ENCODE data around the gene CTAG2. TPM values are rescaled to one million over a fixed set of nuclear protein-coding genes. Genes with fewer than 3 reads are reported as not detected.

CTAG2 gene
- total RNA-seq, 1 experiment from 2014 or later, result not detected

Other genes with a start within 250 kb of the CTAG2 start
- 19.4 and 21.8 TPM in 2 replicates for gene DNASE1L1, start 244.3 kb downstream of the CTAG2 start, total RNA-seq (2014; rRNA removed; shearing (Covaris generic))
- gene TAFAZZIN, start 242.0 kb downstream of the CTAG2 start, total RNA-seq (2014; rRNA removed; shearing (Covaris generic)), result 15.1 and 15.3 TPM in 2 replicates
- gene ATP6AP1, start 224.9 kb downstream of the CTAG2 start, total RNA-seq (2014; rRNA removed; shearing (Covaris generic)), result 60.2 and 69.2 TPM in 2 replicates
- 62.2 and 68.0 TPM in 2 replicates for gene GDI1, start 216.4 kb downstream of the CTAG2 start, total RNA-seq (2014; rRNA removed; shearing (Covaris generic))
- 52.2 and 63.0 TPM in 2 replicates for gene FAM50A, start 209.4 kb downstream of the CTAG2 start, total RNA-seq (2014; rRNA removed; shearing (Covaris generic))
- gene PLXNA3, start 195.3 kb downstream of the CTAG2 start, total RNA-seq (2014; rRNA removed; shearing (Covaris generic)), result 1.6 and 1.9 TPM in 2 replicates
- gene LAGE3, start 174.3 kb downstream of the CTAG2 start, total RNA-seq (2014; rRNA removed; shearing (Covaris generic)), result 57.8 and 96.3 TPM in 2 replicates
- 55.5 and 94.8 TPM in 2 replicates for gene UBL4A, start 167.0 kb downstream of the CTAG2 start, total RNA-seq (2014; rRNA removed; shearing (Covaris generic))
- gene SLC10A3, start 162.9 kb downstream of the CTAG2 start, total RNA-seq (2014; rRNA removed; shearing (Covaris generic)), result 20.0 and 35.3 TPM in 2 replicates
- gene FAM3A, start 137.3 kb downstream of the CTAG2 start, total RNA-seq (2014; rRNA removed; shearing (Covaris generic)), result 17.2 and 17.9 TPM in 2 replicates
- 329 and 350 TPM in 2 replicates for gene G6PD, start 106.7 kb downstream of the CTAG2 start, total RNA-seq (2014; rRNA removed; shearing (Covaris generic))
- 20.1 and 23.0 TPM in 2 replicates for gene IKBKG, start 106.0 kb downstream of the CTAG2 start, total RNA-seq (2014; rRNA removed; shearing (Covaris generic))
- gene CTAG1A, start 68.4 kb downstream of the CTAG2 start, total RNA-seq (2014; rRNA removed; shearing (Covaris generic)), result not detected in 2 replicates
- gene CTAG1B, start 34.3 kb downstream of the CTAG2 start, total RNA-seq (2014; rRNA removed; shearing (Covaris generic)), result not detected in 2 replicates
- 0.08 and 0.33 TPM in 2 replicates for gene GAB3, start 97.5 kb upstream of the CTAG2 start, total RNA-seq (2014; rRNA removed; shearing (Covaris generic))
- gene DKC1, start 109.3 kb upstream of the CTAG2 start, total RNA-seq (2014; rRNA removed; shearing (Covaris generic)), result 47.9 and 68.3 TPM in 2 replicates
- gene MPP1, start 151.9 kb upstream of the CTAG2 start, total RNA-seq (2014; rRNA removed; shearing (Covaris generic)), result 9.3 and 15.4 TPM in 2 replicates
- not detected in 2 replicates for gene SMIM9, start 181.1 kb upstream of the CTAG2 start, total RNA-seq (2014; rRNA removed; shearing (Covaris generic))
- gene F8A1, start 232.8 kb upstream of the CTAG2 start, total RNA-seq (2014; rRNA removed; shearing (Covaris generic)), result 6.4 and 11.8 TPM in 2 replicates

All from H4 (cell line).